ENCODE results near the gene TBC1D4. TPM values are rescaled to one million over a fixed set of nuclear protein-coding genes. Genes with fewer than 3 reads are reported as not detected.

Gene TBC1D4
- total RNA-seq, 4 donors from 2014 or later: 10.5 to 35.0 (median 33.1) TPM

DNA sequence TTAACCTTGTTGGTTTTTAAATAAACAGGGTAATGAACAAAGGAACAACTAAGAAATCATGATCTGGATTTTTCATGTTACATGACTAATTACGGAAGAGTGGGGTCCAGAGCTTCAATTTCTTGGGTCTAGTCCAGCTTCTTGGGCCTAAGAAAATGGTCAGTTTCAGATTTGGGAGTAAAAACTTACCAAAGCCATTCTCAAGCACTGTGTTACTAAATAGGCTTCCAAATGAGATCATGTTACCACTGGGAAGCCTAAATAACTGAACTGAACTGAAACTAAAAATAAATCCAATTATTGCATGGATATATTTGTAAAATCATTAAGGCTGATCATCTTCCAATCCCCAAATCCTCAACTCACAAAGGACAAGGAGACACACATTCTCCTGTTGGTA is 13.9 kb downstream of the TBC1D4 start:
- no peaks in the 10 kb centered on the region for H3K36me3 ChIP-seq
- H3K4me1 ChIP-seq: no peaks in the 10 kb centered on the region
- no peak for DNase-seq
- no peaks in the 10 kb centered on the region for H3K9me3 ChIP-seq
- TF ChIP-seq POLR2A (IDR thresholded peaks at IDR 0.05): no peak
- TF ChIP-seq, protein P1, sequence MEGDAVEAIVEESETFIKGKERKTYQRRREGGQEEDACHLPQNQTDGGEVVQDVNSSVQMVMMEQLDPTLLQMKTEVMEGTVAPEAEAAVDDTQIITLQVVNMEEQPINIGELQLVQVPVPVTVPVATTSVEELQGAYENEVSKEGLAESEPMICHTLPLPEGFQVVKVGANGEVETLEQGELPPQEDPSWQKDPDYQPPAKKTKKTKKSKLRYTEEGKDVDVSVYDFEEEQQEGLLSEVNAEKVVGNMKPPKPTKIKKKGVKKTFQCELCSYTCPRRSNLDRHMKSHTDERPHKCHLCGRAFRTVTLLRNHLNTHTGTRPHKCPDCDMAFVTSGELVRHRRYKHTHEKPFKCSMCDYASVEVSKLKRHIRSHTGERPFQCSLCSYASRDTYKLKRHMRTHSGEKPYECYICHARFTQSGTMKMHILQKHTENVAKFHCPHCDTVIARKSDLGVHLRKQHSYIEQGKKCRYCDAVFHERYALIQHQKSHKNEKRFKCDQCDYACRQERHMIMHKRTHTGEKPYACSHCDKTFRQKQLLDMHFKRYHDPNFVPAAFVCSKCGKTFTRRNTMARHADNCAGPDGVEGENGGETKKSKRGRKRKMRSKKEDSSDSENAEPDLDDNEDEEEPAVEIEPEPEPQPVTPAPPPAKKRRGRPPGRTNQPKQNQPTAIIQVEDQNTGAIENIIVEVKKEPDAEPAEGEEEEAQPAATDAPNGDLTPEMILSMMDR (IDR thresholded peaks at IDR 0.05): no peak
- no peak overlapping the region for H3K27ac ChIP-seq
- no peak overlapping the region for H3K4me3 ChIP-seq
- H3K27me3 ChIP-seq: no peaks in the 10 kb centered on the region

DNA sequence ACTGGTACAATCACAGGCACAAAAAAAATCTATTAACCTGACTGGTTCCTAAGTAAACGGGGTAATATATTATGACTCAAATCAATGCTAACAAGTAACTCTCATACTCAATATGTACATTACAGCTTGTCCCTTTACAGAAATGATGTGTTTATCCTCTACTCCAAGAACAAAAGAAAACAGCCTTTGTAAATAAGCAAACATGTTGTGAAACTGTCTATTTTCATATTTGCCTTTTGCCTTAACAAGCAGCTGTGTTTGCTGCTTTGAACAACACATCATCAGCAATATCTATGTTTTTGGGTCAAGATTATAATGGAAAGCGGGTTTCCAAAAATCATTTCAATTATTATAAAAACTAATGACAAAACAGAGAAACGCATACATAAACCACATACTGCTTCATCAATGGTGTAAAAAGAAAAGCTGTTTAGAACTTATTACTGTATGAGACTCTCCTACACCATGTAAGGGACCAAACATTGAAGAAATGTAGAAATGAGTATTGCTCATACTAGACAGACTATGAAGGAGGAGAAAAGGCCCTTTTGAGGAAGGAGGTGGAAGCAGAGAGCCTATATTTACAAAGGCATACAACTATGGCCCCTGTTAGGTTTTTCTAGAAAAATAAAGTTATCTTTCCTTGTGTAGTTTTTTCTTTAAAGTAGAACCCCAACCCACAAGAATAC is 14.8 kb downstream of the TBC1D4 start:
- Histone ChIP-seq H3K4me1 (no peaks in the 10 kb centered on the region), H3K36me3 (no peaks in the 10 kb centered on the region), H3K9me3 (no peaks in the 10 kb centered on the region), H3K4me3 (no peak overlapping the region), H3K27me3 (no peaks in the 10 kb centered on the region), H3K27ac (no peak overlapping the region)
- DNase-seq: no peak
- TF ChIP-seq, protein P1 (IDR thresholded peaks at IDR 0.05): no peak
- TF ChIP-seq POLR2A (IDR thresholded peaks at IDR 0.05): no peak

DNA sequence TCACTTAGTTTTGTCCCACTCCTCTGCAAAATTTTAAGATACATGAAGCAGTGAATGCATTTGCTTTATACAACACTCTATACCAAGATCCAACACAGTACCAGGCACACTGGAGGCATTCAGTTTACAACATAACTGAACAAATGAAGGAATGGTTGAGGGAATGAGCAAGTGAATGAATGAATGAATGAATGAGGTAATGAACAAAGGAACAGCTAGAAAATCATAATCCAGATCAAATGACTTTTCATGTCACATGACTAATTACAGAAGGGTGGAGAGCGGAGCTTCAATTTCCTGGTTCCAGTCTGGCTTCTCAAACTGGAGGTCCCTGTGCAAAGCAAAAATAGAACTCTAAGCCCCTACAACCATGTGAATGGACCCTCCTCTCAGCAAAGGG is 16.7 kb downstream of the TBC1D4 start:
- Histone ChIP-seq H3K4me1 (no peaks in the 10 kb centered on the region), H3K27ac (no peak overlapping the region), H3K4me3 (no peak overlapping the region), H3K9me3 (no peaks in the 10 kb centered on the region), H3K36me3 (no peaks in the 10 kb centered on the region), H3K27me3 (no peaks in the 10 kb centered on the region)
- TF ChIP-seq POLR2A (IDR thresholded peaks at IDR 0.05): no peak
- TF ChIP-seq, protein P1 (IDR thresholded peaks at IDR 0.05): no peak
- DNase-seq: no peak

DNA sequence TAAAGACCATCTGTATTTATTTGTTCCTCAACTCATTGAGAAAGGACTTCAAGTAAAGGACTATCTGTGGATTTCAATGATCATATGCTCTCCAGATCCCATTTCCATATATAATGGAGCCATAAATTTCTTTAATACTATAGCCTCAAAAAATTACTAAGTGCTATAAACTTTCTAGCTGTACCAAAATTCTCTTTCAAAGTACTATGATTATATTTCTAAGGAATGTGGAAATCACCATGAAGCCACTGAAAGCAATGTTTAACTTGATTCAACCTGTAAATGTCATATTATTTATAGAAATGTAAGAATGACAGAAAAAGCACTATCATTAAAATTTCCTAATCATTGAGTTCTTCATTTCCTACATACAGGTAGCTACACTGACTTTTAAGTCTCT is 20.7 kb downstream of the TBC1D4 start:
- Histone ChIP-seq H3K36me3 (no peaks in the 10 kb centered on the region), H3K27me3 (no peaks in the 10 kb centered on the region), H3K27ac (no peak overlapping the region), H3K9me3 (no peaks in the 10 kb centered on the region), H3K4me3 (no peak overlapping the region), H3K4me1 (no peaks in the 10 kb centered on the region)
- TF ChIP-seq, protein P1 (IDR thresholded peaks at IDR 0.05): no peak
- no peak for TF ChIP-seq POLR2A (IDR thresholded peaks at IDR 0.05)
- no peak for DNase-seq

DNA sequence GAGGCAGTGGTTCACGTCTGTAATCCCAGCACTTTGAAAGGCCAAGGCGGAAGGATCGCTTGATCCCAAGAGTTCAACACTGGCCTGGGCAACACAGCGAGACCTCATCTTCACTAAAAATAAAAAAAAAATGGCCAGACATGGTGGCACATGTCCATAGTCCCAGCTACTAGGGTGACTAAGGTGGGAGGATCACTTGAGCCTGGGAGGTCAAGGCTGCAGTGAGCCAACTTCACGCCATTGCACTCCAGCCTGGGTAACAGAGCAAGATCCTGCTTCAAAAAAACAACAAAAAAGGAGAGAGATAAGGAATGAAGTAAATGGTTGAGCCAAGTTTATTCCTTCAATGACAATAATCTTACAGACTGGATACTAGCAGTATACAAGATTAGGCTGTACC is 21.3 kb downstream of the TBC1D4 start:
- Histone ChIP-seq H3K4me1 (no peaks in the 10 kb centered on the region), H3K4me3 (no peak overlapping the region), H3K27me3 (no peaks in the 10 kb centered on the region), H3K27ac (no peak overlapping the region), H3K9me3 (no peaks in the 10 kb centered on the region), H3K36me3 (no peaks in the 10 kb centered on the region)
- DNase-seq: no peak
- TF ChIP-seq, protein P1 (IDR thresholded peaks at IDR 0.05): no peak
- no peak for TF ChIP-seq POLR2A (IDR thresholded peaks at IDR 0.05)
